22Rv1 (cell line): ENCODE data around the gene SGSH.

Experiments
- ZFX ChIP-seq: fragments of 450-650 bp; IDR thresholded peaks from 2 replicates; pipeline ENCODE4 v1.6.1; 2017; ENCODE audit warnings: antibody characterized with exemption, borderline replicate concordance
- TF ChIP-seq, protein P1 (sequence below): fragments of 450-650 bp; IDR thresholded peaks from 2 replicates; pipeline ENCODE4 v1.5.1; 2017; ENCODE audit warnings: mild to moderate bottlenecking

DNA sequence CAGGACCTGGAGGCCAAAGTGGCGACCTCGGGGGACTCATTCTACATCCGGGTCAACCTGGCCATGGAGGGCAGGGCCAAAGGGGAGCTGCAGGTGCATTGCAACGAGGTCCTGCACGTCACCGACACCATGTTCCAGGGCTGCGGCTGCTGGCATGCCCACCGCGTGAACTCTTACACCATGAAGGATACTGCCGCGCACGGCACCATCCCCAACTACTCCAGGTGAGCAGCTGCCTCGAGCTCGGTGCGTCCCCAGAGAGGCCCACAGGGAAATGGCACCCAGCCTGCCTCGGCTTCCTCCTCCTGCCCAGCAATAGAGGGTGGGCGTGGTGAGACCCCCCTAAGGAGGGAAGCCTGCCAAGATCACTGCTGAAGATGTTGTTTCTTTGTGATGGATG, 17.9 kb downstream of the SGSH start:
- TF ChIP-seq, protein P1, sequence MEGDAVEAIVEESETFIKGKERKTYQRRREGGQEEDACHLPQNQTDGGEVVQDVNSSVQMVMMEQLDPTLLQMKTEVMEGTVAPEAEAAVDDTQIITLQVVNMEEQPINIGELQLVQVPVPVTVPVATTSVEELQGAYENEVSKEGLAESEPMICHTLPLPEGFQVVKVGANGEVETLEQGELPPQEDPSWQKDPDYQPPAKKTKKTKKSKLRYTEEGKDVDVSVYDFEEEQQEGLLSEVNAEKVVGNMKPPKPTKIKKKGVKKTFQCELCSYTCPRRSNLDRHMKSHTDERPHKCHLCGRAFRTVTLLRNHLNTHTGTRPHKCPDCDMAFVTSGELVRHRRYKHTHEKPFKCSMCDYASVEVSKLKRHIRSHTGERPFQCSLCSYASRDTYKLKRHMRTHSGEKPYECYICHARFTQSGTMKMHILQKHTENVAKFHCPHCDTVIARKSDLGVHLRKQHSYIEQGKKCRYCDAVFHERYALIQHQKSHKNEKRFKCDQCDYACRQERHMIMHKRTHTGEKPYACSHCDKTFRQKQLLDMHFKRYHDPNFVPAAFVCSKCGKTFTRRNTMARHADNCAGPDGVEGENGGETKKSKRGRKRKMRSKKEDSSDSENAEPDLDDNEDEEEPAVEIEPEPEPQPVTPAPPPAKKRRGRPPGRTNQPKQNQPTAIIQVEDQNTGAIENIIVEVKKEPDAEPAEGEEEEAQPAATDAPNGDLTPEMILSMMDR = no peak
- TF ChIP-seq ZFX = no peak
